BLaER1 treated with 17β-estradiol and CSF1 and Interleukin-3, amounts not matched to agents 10 nM and 100 nM (cell line): ENCODE data around the gene GIPC3.
"Not testable (repeated sequence)": the region's sequence is repeated elsewhere in the genome, so short reads cannot be mapped to it uniquely, and the experiment has no call there.

Experiments
- H3K27ac ChIP-seq, 11 experiments: shearing (Covaris generic); formaldehyde crosslinking; 2 replicates each; pipeline ENCODE4 v1.8.1; 2022
- H3K27me3 ChIP-seq, 11 experiments: shearing (Covaris generic); formaldehyde crosslinking; 2 replicates each; pipeline ENCODE4 v1.8.1; 2022
- H3K36me3 ChIP-seq, 11 experiments: shearing (Covaris generic); formaldehyde crosslinking; 2 replicates each; pipeline ENCODE4 v1.8.1; 2022
- H3K4me1 ChIP-seq, 10 experiments: shearing (Covaris generic); formaldehyde crosslinking; 2 replicates each; pipeline ENCODE4 v1.8.1; 2022
- H3K4me2 ChIP-seq, 11 experiments: shearing (Covaris generic); formaldehyde crosslinking; 2 replicates each; pipeline ENCODE4 v1.8.1; 2022
- H3K4me3 ChIP-seq, 10 experiments: shearing (Covaris generic); formaldehyde crosslinking; 2 replicates each; pipeline ENCODE4 v1.8.1; 2022
- H3K9ac ChIP-seq, 11 experiments: shearing (Covaris generic); formaldehyde crosslinking; 2 replicates each; pipeline ENCODE4 v1.8.1; 2022
- H3K9me3 ChIP-seq, 11 experiments: shearing (Covaris generic); formaldehyde crosslinking; replicated peaks in 1 of 11; 2 replicates each; pipeline ENCODE4 v1.8.1; 2022
- H4K20me1 ChIP-seq, 11 experiments: shearing (Covaris generic); formaldehyde crosslinking; 2 replicates each; pipeline ENCODE4 v1.8.1; 2022
- Cebpa-rat ChIP-seq, 11 experiments: shearing (Covaris generic); IDR thresholded peaks; 2 replicates each; pipeline ENCODE4 v1.8.1; 2022

Gene GIPC3

GRCh38 chr19:3578390-3578789 is 6.9 kb upstream of the GIPC3 start:
- H3K27me3 ChIP-seq = peaks cover 0 to 3% (median 0%) of the 10 kb centered on the region in 11 experiments; a peak in 7 of 22 replicates
- H3K36me3 ChIP-seq = peaks cover 15 to 40% (median 32%) of the 10 kb centered on the region in 11 experiments
- peaks cover 0 to 41% (median 16%) of the 10 kb centered on the region in 11 experiments; a peak in 16 of 22 replicates for H4K20me1 ChIP-seq
- H3K4me2 ChIP-seq = no peak overlapping the region
- H3K4me3 ChIP-seq = no peak overlapping the region
- no peak for TF ChIP-seq Cebpa-rat (IDR thresholded peaks at IDR 0.05)
- peaks cover 0 to 22% (median 5%) of the 10 kb centered on the region in 10 experiments; a peak in 9 of 20 replicates for H3K4me1 ChIP-seq
- H3K9me3 ChIP-seq = no peaks in the 10 kb centered on the region
- no peak overlapping the region for H3K9ac ChIP-seq
- no peak overlapping the region for H3K27ac ChIP-seq

- Histone ChIP-seq H3K9me3 (no peaks in the 10 kb centered on the region), H3K27me3 (peaks cover 12 to 22% (median 19%) of the 10 kb centered on the region in 11 experiments), H3K27ac (no peak overlapping the region), H4K20me1 (peaks cover 0 to 28% (median 4%) of the 10 kb centered on the region in 11 experiments; a peak in 14 of 22 replicates), H3K9ac (peak overlapping the region in 1 of 11 experiments; percentile 17; a peak in 1 of 22 replicates), H3K36me3 (peaks cover 15 to 28% (median 22%) of the 10 kb centered on the region in 11 experiments), H3K4me3 (no peak overlapping the region), H3K4me2 (peak overlapping the region in 2 of 11 experiments; percentile 17 to 22; a peak in 1 of 22 replicates), H3K4me1 (peaks cover 0 to 17% (median 6%) of the 10 kb centered on the region in 10 experiments; a peak in 14 of 20 replicates)
- TF ChIP-seq Cebpa-rat (IDR thresholded peaks at IDR 0.05) = no peak
Observed at GRCh38 chr19:3580156-3580934, 4.9 kb upstream of the GIPC3 start.

- H3K9ac ChIP-seq, H3K4me2 ChIP-seq, H3K9me3 ChIP-seq, H3K27ac ChIP-seq, H3K4me3 ChIP-seq: not testable (repeated sequence)
- H3K36me3 ChIP-seq = peaks cover 4 to 14% (median 10%) of the 10 kb centered on the region in 11 experiments; a peak in 12 of 22 replicates
- peaks cover 6 to 18% (median 12%) of the 10 kb centered on the region in 10 experiments; a peak in 15 of 20 replicates for H3K4me1 ChIP-seq
- H4K20me1 ChIP-seq = peaks cover 0 to 18% (median 0%) of the 10 kb centered on the region in 11 experiments; a peak in 6 of 22 replicates
- peaks cover 26 to 37% (median 34%) of the 10 kb centered on the region in 11 experiments for H3K27me3 ChIP-seq
Observed at GRCh38 chr19:3581792-3582191, 3.5 kb upstream of the GIPC3 start.

GRCh38 chr19:3584036-3584802 is 1.1 kb upstream of the GIPC3 start:
- not testable (repeated sequence) for H4K20me1 ChIP-seq, H3K4me3 ChIP-seq, H3K36me3 ChIP-seq, H3K9ac ChIP-seq, H3K27ac ChIP-seq, H3K9me3 ChIP-seq, H3K4me2 ChIP-seq
- H3K4me1 ChIP-seq = peaks cover 6 to 18% (median 12%) of the 10 kb centered on the region in 10 experiments; a peak in 15 of 20 replicates
- peaks cover 31 to 46% (median 41%) of the 10 kb centered on the region in 11 experiments for H3K27me3 ChIP-seq

GRCh38 chr19:3586127-3586626 is 899 bp downstream of the GIPC3 start:
- TF ChIP-seq Cebpa-rat (IDR thresholded peaks at IDR 0.05) = no peak
- peaks cover 0 to 4% (median 0%) of the 10 kb centered on the region in 11 experiments; a peak in 1 of 22 replicates for H4K20me1 ChIP-seq
- peak overlapping the region; percentile 49 to 69 (median 56) for H3K4me3 ChIP-seq
- peaks cover 5 to 14% (median 13%) of the 10 kb centered on the region in 11 experiments for H3K9me3 ChIP-seq
- H3K9ac ChIP-seq = peak overlapping the region in 10 of 11 experiments; percentile 15 to 76 (median 62); a peak in 15 of 22 replicates
- peaks cover 0 to 14% (median 11%) of the 10 kb centered on the region in 10 experiments; a peak in 14 of 20 replicates for H3K4me1 ChIP-seq
- H3K36me3 ChIP-seq = no peaks in the 10 kb centered on the region
- H3K4me2 ChIP-seq = peak overlapping the region; percentile 73 to 88 (median 84)
- H3K27ac ChIP-seq = no peak overlapping the region
- H3K27me3 ChIP-seq = peaks cover 31 to 46% (median 41%) of the 10 kb centered on the region in 11 experiments

- Histone ChIP-seq H3K36me3 (no peaks in the 10 kb centered on the region), H4K20me1 (peaks cover 0 to 4% (median 0%) of the 10 kb centered on the region in 11 experiments; a peak in 1 of 22 replicates), H3K27ac (no peak overlapping the region), H3K27me3 (peaks cover 31 to 46% (median 41%) of the 10 kb centered on the region in 11 experiments), H3K4me2 (no peak overlapping the region), H3K4me1 (peaks cover 0 to 14% (median 11%) of the 10 kb centered on the region in 10 experiments; a peak in 14 of 20 replicates), H3K9ac (no peak overlapping the region), H3K4me3 (no peak overlapping the region), H3K9me3 (peaks cover 12 to 21% (median 19%) of the 10 kb centered on the region in 11 experiments)
- no peak for TF ChIP-seq Cebpa-rat (IDR thresholded peaks at IDR 0.05)
Observed at GRCh38 chr19:3586707-3587346, 1.5 kb downstream of the GIPC3 start.

GRCh38 chr19:3589439-3589838 is 4.2 kb downstream of the GIPC3 start:
- TF ChIP-seq Cebpa-rat (IDR thresholded peaks at IDR 0.05) = no peak
- Histone ChIP-seq H3K4me3 (no peak overlapping the region), H3K27ac (no peak overlapping the region), H3K4me2 (no peak overlapping the region), H3K36me3 (no peaks in the 10 kb centered on the region), H3K27me3 (peaks cover 28 to 50% (median 44%) of the 10 kb centered on the region in 11 experiments), H3K9me3 (peaks cover 12 to 28% (median 25%) of the 10 kb centered on the region in 11 experiments), H4K20me1 (peaks cover 0 to 4% (median 0%) of the 10 kb centered on the region in 11 experiments; a peak in 1 of 22 replicates), H3K4me1 (peaks cover 0 to 14% (median 11%) of the 10 kb centered on the region in 10 experiments; a peak in 14 of 20 replicates), H3K9ac (no peak overlapping the region)

- Histone ChIP-seq H4K20me1 (peaks cover 0 to 4% (median 0%) of the 10 kb centered on the region in 11 experiments; a peak in 1 of 22 replicates), H3K36me3 (no peaks in the 10 kb centered on the region), H3K27me3 (peaks cover 23 to 48% (median 43%) of the 10 kb centered on the region in 11 experiments)
Observed at GRCh38 chr19:3589949-3590348, 4.7 kb downstream of the GIPC3 start.

More at GRCh38 chr19:3589949-3590348, 4.7 kb downstream of the GIPC3 start:
- no peak overlapping the region for H3K4me2 ChIP-seq
- H3K9ac ChIP-seq = no peak overlapping the region
- peaks cover 12 to 28% (median 25%) of the 10 kb centered on the region in 11 experiments for H3K9me3 ChIP-seq
- H3K4me3 ChIP-seq = no peak overlapping the region
- no peak overlapping the region for H3K27ac ChIP-seq
- no peak for TF ChIP-seq Cebpa-rat (IDR thresholded peaks at IDR 0.05)
- H3K4me1 ChIP-seq = peaks cover 0 to 14% (median 11%) of the 10 kb centered on the region in 10 experiments; a peak in 14 of 20 replicates
